ENCODE data around the gene METTL14.

- TF ChIP-seq CTCF (IDR thresholded peaks at IDR 0.05; ENCODE audit: low read length) (no peak), EZH2 (IDR thresholded peaks at IDR 0.05; ENCODE audit: borderline replicate concordance, low read length) (no peak)
Measured at GRCh38 chr4:118738090-118738489, 52.9 kb downstream of the METTL14 start.
